H9 (cell line): ENCODE results near the gene FNDC7. TPM values are rescaled to one million over a fixed set of nuclear protein-coding genes. Genes with fewer than 3 reads are reported as not detected.

Experiments used
- DNase-seq: peaks from one replicate; pipeline ENCODE4 v3.0.0-alpha.2; 2017
- H2AFZ ChIP-seq: one replicate; pipeline ENCODE4 v1.6.1; 2013; ENCODE audit warnings: mild to moderate bottlenecking, low read length, control low read depth, moderate library complexity
- H2AK5ac ChIP-seq: 2 replicates; pipeline ENCODE4 v1.6.1; 2013; ENCODE audit warnings: low read length, control low read depth, mixed read lengths; ENCODE audit not compliant: insufficient read length
- H2BK120ac ChIP-seq: one replicate; pipeline ENCODE4 v1.6.1; 2013; ENCODE audit warnings: low read depth, mild to moderate bottlenecking, low read length, control low read depth, inconsistent platforms; ENCODE audit not compliant: poor library complexity, severe bottlenecking
- H2BK12ac ChIP-seq: 2 replicates; pipeline ENCODE4 v1.6.1; 2013; ENCODE audit warnings: low read length, control low read depth, mixed read lengths, low read depth; ENCODE audit not compliant: insufficient read length
- H2BK15ac ChIP-seq: 2 replicates; pipeline ENCODE4 v1.6.1; 2013; ENCODE audit warnings: low read depth, low read length, control low read depth
- H2BK20ac ChIP-seq: one replicate; pipeline ENCODE4 v1.6.1; 2013; ENCODE audit warnings: low read depth, mild to moderate bottlenecking, low read length, control low read depth, inconsistent platforms; ENCODE audit not compliant: poor library complexity, severe bottlenecking
- H2BK5ac ChIP-seq: 2 replicates; pipeline ENCODE4 v1.6.1; 2013; ENCODE audit warnings: low read length, control low read depth, mixed read lengths; ENCODE audit not compliant: insufficient read length
- H3K14ac ChIP-seq: 2 replicates; pipeline ENCODE4 v1.6.1; 2013; ENCODE audit warnings: low read length, control low read depth; ENCODE audit not compliant: insufficient read depth
- H3K18ac ChIP-seq: 2 replicates; pipeline ENCODE4 v1.6.1; 2013; ENCODE audit warnings: low read depth, mild to moderate bottlenecking, mixed read lengths, low read length, control low read depth; ENCODE audit not compliant: insufficient read length
- H3K23ac ChIP-seq: 2 replicates; pipeline ENCODE4 v1.6.1; 2013; ENCODE audit warnings: low read length, control low read depth, mixed read lengths, low read depth; ENCODE audit not compliant: insufficient read length
- H3K23me2 ChIP-seq: 2 replicates; pipeline ENCODE4 v1.6.1; 2013; ENCODE audit warnings: low read depth, mild to moderate bottlenecking, mixed read lengths, low read length, control low read depth; ENCODE audit not compliant: insufficient read length, poor library complexity, severe bottlenecking
- H3K27ac ChIP-seq: 2 replicates; pipeline ENCODE4 v1.5.1; 2013; ENCODE audit warnings: low read length, control low read depth, mixed read lengths, low read depth; ENCODE audit not compliant: insufficient read length
- H3K27me3 ChIP-seq: 2 replicates; pipeline ENCODE4 v1.6.1; 2013; ENCODE audit warnings: low read length, control low read depth, inconsistent platforms; ENCODE audit not compliant: insufficient read depth
- H3K4ac ChIP-seq: 2 replicates; pipeline ENCODE4 v1.6.1; 2013; ENCODE audit warnings: low read depth, mild to moderate bottlenecking, control low read depth, inconsistent platforms, low read length, moderate library complexity
- H3K4me1 ChIP-seq: 2 replicates; pipeline ENCODE4 v1.6.1; 2013; ENCODE audit warnings: low read length, control low read depth, inconsistent platforms; ENCODE audit not compliant: insufficient read depth
- H3K4me2 ChIP-seq: 2 replicates; pipeline ENCODE4 v1.6.1; 2013; ENCODE audit warnings: low read length, control low read depth, mixed read lengths; ENCODE audit not compliant: insufficient read length, insufficient read depth
- H3K56ac ChIP-seq: 2 replicates; pipeline ENCODE4 v1.6.1; 2013; ENCODE audit warnings: low read depth, mild to moderate bottlenecking, mixed read lengths, low read length, control low read depth; ENCODE audit not compliant: insufficient read length
- H3K79me1 ChIP-seq: 2 replicates; pipeline ENCODE4 v1.6.1; 2013; ENCODE audit warnings: low read depth, mild to moderate bottlenecking, moderate library complexity, low read length, control low read depth, inconsistent platforms; ENCODE audit not compliant: insufficient read depth, poor library complexity, severe bottlenecking
- H3K79me2 ChIP-seq: 2 replicates; pipeline ENCODE4 v1.6.1; 2013; ENCODE audit warnings: low read length, control low read depth, inconsistent platforms; ENCODE audit not compliant: insufficient read depth
- H3K9ac ChIP-seq: 2 replicates; pipeline ENCODE4 v1.6.1; 2013; ENCODE audit warnings: low read length, control low read depth, mixed read lengths; ENCODE audit not compliant: insufficient read length; ENCODE audit errors: extremely low read depth
- H3K9me3 ChIP-seq: one replicate; pipeline ENCODE4 v1.6.1; 2013; ENCODE audit warnings: low read depth, low read length, inconsistent platforms; ENCODE audit not compliant: control insufficient read depth
- H3T11ph ChIP-seq: one replicate; pipeline ENCODE4 v1.6.1; 2013; ENCODE audit warnings: mild to moderate bottlenecking, low read length, control low read depth, inconsistent platforms
- H4K20me1 ChIP-seq: one replicate; pipeline ENCODE4 v1.6.1; 2013; ENCODE audit not compliant: control insufficient read depth, insufficient read length, insufficient read depth
- H4K5ac ChIP-seq: 2 replicates; pipeline ENCODE4 v1.6.1; 2013; ENCODE audit warnings: low read depth, mild to moderate bottlenecking, mixed read lengths, low read length, control low read depth; ENCODE audit not compliant: insufficient read length
- H4K8ac ChIP-seq: replicated peaks from 2 replicates; pipeline ENCODE4 v1.6.1; 2013; ENCODE audit warnings: low read length, control low read depth, mixed read lengths, low read depth; ENCODE audit not compliant: insufficient read length
- H4K91ac ChIP-seq: 2 replicates; pipeline ENCODE4 v1.6.1; 2013; ENCODE audit warnings: low read depth, mild to moderate bottlenecking, moderate library complexity, mixed read lengths, low read length, control low read depth; ENCODE audit not compliant: insufficient read length
- H3K27ac Mint-ChIP-seq, 3 experiments: 2 replicates in 2 of 3; 3 replicates in 1 of 3; pipeline ENCODE4 v1.8.0; 2020 to 2021; ENCODE audit warnings: mixed read lengths in 3 of 3, mild to moderate bottlenecking in 1 of 3, moderate library complexity in 1 of 3
- H3K27me3 Mint-ChIP-seq: 2 replicates; pipeline ENCODE4 v1.8.0; 2021; ENCODE audit warnings: low read depth, mild to moderate bottlenecking, moderate library complexity, mixed read lengths
- H3K36me3 Mint-ChIP-seq, 3 experiments: 2 replicates in 2 of 3; 3 replicates in 1 of 3; pipeline ENCODE4 v1.8.0; 2020 to 2021; ENCODE audit warnings: low read depth in 3 of 3, mixed read lengths in 3 of 3; ENCODE audit not compliant: insufficient read depth in 1 of 3
- H3K4me1 Mint-ChIP-seq, 2 experiments: 2 replicates each; pipeline ENCODE4 v1.8.0; 2020; ENCODE audit warnings: mixed read lengths in 2 of 2
- H3K4me3 Mint-ChIP-seq, 2 experiments: 2 replicates in 1 of 2; 3 replicates in 1 of 2; pipeline ENCODE4 v1.8.0; 2020 to 2021; ENCODE audit warnings: mild to moderate bottlenecking in 2 of 2, mixed read lengths in 2 of 2, moderate library complexity in 1 of 2
- H3K9me3 Mint-ChIP-seq, 2 experiments: 2 replicates in 1 of 2; 3 replicates in 1 of 2; pipeline ENCODE4 v1.8.0; 2020; ENCODE audit warnings: mild to moderate bottlenecking in 2 of 2, mixed read lengths in 2 of 2, moderate library complexity in 1 of 2
- WGBS: extraction: QIAGEN DNeasy Blood & Tissue Kit; methylation state at CpG from one replicate; pipeline ENCODE4 v1.1.7; 2013; ENCODE audit warnings: missing lambda C conversion rate, low lambda C conversion rate, mixed read lengths; ENCODE audit not compliant: insufficient read length; ENCODE audit errors: extremely low coverage; 5-methylcytosine and 5-hydroxymethylcytosine counted together
- total RNA-seq: library from RNA; stranded (reverse); gene quantifications from 2 replicates; pipeline ENCODE4 v1.2.1, GENCODE V29; 2021
- TF ChIP-seq, protein P1 (sequence below): fragments of 200-600 bp; sonication (generic); conservative IDR thresholded peaks from 3 replicates; pipeline ENCODE4 v1.8.0; 2021; ENCODE audit warnings: antibody characterized with exemption, mild to moderate bottlenecking

The FNDC7 gene
- total RNA-seq, 1 experiment from 2014 or later, result 0.13 TPM

DNA sequence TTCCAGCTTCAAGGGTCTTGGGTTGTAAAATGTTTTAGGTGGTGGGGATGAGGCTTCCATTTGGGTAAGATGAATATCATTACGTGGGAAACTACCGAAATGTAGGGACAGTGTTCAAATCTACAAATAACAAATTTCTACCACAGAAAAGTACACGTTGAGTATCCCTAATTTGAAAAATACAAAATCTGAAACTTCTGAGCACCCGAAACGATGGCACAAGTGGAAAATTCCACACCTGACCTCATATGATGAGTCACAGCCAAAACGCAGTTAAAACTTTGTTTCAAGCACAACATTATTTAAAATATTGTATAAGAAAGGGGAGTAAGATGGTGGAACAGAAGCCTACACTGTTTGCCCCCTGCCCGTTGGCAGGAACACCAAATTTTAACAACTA lies 43.0 kb upstream of the FNDC7 start:
- Histone ChIP-seq H3K4ac (no peak overlapping the region), H3K79me1 (no peaks in the 10 kb centered on the region)
- no CpG with 5 or more reads among the region's 7 CpGs for WGBS

More for the DNA sequence above, 43.0 kb upstream of the FNDC7 start:
- no peaks in the 10 kb centered on the region for H3K79me2 ChIP-seq
- DNase-seq, result no peak
- no peak overlapping the region for H2BK12ac ChIP-seq
- Mint-ChIP-seq H3K9me3 (peaks cover 4 to 7% of the 10 kb centered on the region in 2 experiments), H3K4me1 (no peaks in the 10 kb centered on the region), H3K4me3 (no peak overlapping the region), H3K27me3 (no peaks in the 10 kb centered on the region; the same call in 1 of the 2 replicates), H3K36me3 (peaks cover 2 to 9% (median 3%) of the 10 kb centered on the region in 3 experiments; a peak in 6 of 7 replicates), H3K27ac (no peak overlapping the region)
- H2AFZ ChIP-seq, result no peak overlapping the region
- H4K5ac ChIP-seq, result no peak overlapping the region
- H3K9me3 ChIP-seq, result no peaks in the 10 kb centered on the region
- H4K20me1 ChIP-seq, result no peaks in the 10 kb centered on the region
- no peak overlapping the region for H4K8ac ChIP-seq
- H3K23ac ChIP-seq, result no peak overlapping the region
- TF ChIP-seq, protein P1, sequence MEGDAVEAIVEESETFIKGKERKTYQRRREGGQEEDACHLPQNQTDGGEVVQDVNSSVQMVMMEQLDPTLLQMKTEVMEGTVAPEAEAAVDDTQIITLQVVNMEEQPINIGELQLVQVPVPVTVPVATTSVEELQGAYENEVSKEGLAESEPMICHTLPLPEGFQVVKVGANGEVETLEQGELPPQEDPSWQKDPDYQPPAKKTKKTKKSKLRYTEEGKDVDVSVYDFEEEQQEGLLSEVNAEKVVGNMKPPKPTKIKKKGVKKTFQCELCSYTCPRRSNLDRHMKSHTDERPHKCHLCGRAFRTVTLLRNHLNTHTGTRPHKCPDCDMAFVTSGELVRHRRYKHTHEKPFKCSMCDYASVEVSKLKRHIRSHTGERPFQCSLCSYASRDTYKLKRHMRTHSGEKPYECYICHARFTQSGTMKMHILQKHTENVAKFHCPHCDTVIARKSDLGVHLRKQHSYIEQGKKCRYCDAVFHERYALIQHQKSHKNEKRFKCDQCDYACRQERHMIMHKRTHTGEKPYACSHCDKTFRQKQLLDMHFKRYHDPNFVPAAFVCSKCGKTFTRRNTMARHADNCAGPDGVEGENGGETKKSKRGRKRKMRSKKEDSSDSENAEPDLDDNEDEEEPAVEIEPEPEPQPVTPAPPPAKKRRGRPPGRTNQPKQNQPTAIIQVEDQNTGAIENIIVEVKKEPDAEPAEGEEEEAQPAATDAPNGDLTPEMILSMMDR, result no peak
- H3K4me1 ChIP-seq, result no peaks in the 10 kb centered on the region
- no peak overlapping the region for H4K91ac ChIP-seq
- no peak overlapping the region for H2BK20ac ChIP-seq
- no peak overlapping the region for H2BK120ac ChIP-seq
- no peak overlapping the region for H3T11ph ChIP-seq
- no peak overlapping the region for H2BK5ac ChIP-seq
- no peak overlapping the region for H2BK15ac ChIP-seq
- no peak overlapping the region for H3K4me2 ChIP-seq
- no peak overlapping the region for H3K9ac ChIP-seq
- H3K56ac ChIP-seq, result no peak overlapping the region
- no peaks in the 10 kb centered on the region for H3K23me2 ChIP-seq
- no peak overlapping the region for H3K14ac ChIP-seq
- no peak overlapping the region for H2AK5ac ChIP-seq
- H3K18ac ChIP-seq, result no peak overlapping the region
- no peak overlapping the region for H3K27ac ChIP-seq
- H3K27me3 ChIP-seq, result no peaks in the 10 kb centered on the region
